Dermis blood vessel endothelial cell (primary cell): ENCODE measurements around the gene PLEKHN1. TPM values are rescaled to one million over a fixed set of nuclear protein-coding genes. Genes with fewer than 3 reads are reported as not detected.
"Not testable (repeated sequence)": the region's sequence is repeated elsewhere in the genome, so short reads cannot be mapped to it uniquely, and the experiment has no call there.

Experiments
- DNase-seq: peaks from one replicate; pipeline ENCODE4 v3.0.0; 2010
- total RNA-seq: library from RNA; depleted of rRNA; stranded (reverse); fragments of >200 nt; gene quantifications from 2 replicates; pipeline ENCODE4 v1.2.3, GENCODE V29; 2014

The PLEKHN1 gene
- total RNA-seq, 1 donor from 2014 or later, result 0.17 TPM

DNA sequence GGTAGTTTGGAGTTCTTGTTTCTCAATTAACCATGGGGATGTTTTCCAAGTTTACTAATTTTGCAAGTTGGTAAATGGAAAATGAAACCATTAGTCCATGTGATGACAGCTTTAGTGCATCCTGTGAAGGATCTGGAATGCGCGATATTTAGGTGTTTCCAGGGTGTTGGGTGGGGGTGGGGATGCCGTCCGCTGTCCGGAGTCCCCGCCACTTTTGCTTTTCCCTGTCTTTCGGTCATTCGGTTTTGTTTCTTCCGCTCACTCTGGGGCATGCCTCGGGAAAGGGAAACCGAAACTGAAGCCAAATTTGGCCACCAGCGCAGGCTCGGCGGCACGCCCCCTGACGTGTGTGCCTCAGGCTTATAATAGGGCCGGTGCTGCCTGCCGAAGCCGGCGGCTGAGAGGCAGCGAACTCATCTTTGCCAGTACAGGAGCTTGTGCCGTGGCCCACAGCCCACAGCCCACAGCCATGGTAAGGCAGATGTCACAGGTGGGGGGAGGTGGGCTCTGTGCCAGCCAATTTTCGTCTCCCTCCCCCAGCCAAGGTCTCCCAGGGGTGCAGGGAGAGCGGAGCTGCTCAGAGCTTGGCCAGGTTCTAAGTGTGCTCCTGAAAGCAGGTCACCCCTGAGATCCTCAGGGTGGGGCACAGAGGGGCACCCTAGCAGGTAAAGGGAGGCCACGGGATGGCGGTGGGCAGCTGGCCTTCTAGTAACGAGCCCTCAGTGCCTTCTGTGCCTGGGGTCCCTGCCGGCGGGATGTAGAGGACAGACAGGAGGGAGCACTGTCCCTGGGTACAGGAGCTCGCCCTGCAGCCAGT is 47.0 kb downstream of the PLEKHN1 start, which contains the start of gene ISG15:
Gene ISG15 (plus strand): TSS at position 393 of the 817 bp plus-strand sequence. CDS start 77 bp downstream, at position 470.
- peak; percentile 90 for DNase-seq

DNA sequence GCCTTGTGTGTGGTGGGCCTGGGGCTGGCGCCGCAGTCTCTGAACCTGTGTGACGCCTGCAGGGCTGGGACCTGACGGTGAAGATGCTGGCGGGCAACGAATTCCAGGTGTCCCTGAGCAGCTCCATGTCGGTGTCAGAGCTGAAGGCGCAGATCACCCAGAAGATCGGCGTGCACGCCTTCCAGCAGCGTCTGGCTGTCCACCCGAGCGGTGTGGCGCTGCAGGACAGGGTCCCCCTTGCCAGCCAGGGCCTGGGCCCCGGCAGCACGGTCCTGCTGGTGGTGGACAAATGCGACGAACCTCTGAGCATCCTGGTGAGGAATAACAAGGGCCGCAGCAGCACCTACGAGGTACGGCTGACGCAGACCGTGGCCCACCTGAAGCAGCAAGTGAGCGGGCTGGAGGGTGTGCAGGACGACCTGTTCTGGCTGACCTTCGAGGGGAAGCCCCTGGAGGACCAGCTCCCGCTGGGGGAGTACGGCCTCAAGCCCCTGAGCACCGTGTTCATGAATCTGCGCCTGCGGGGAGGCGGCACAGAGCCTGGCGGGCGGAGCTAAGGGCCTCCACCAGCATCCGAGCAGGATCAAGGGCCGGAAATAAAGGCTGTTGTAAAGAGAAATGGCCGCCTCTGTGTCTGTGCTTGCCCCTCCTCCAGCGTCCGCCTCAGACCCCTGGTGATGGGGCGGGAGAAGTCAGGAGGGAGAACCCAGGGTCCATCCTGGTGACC is 47.8 kb downstream of the PLEKHN1 start:
- DNase-seq, result peak; percentile 64

DNA sequence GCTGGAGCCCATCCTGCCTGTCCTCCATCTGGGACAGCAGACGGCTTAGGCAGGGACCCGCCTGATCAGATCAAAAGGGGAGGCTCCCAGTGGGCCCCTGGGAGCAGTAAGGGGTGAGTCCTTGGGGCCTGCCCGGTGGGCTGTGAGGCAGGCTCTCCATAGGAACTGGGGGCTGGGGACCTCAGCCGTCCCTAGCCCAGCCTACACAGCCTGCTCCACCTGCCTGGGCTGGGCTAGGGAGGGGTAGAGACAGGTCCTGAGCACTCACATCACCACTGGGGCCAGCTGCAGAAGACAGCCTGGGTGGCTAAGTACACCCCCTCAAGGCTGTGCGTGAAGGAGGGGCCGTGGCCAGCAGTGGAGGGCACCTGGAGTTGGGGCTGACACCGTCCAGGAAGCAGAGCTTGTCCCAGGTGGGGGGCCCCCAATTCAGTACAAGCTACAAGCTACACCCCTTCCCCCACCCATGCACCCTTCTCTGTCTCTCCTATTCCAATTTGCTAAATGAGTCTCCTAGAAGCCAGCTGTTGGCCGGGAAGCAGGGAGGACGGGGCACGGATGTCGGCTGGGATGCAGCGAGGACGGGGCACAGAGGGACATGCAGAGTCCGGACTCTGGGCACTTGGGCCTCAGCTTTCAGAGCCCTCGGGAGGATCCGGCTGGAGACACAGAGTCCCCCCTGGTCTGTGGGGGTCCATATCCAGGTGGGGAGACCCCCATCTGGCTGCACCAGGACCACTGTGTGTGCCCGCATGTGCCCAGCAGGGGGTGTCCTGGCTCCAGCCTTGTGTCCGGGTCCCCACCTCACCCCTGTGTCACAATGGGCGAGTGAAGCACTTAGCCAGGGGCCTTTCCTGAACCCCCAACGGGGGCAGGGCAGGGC is 48.8 kb downstream of the PLEKHN1 start:
- peak; percentile 61 for DNase-seq

DNA sequence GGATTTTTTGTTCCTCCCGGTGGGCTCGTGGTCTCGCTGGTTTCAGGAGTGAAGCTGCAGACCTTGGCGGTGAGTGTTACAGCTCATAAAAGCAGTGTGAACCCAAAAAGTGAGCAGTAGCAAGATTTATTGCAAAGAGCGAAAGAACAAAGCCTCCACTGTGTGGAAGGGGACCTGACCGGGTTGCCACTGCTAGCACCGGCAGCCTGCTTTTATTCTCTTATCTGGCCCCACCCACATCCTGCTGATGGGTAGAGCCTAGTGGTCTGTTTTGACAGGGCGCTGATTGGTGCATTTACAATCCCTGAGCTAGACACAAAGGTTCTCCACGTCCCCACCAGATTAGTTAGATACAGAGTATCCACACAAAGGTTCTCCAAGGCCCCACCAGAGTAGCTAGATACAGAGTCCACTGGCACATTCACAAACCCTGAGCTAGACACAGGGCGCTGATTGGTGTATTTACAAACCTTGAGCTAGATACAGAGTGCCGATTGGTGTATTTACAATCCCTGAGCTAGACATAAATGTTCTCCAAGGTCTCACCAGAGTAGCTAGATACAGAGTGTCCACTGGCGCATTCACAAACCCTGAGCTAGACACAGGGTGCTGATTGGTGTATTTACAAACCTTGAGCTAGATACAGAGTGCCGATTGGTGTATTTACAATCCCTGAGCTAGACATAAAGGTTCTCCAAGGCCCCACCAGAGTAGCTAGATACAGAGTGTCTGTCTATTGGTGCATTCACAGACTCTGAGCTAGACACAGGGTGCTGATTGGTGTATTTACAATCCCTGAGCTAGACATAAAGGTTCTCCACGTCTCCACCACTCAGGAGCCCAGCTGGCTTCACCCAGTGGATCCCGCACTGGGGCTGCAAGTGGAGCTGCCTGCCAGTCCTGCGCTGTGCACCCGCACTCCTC is 51.4 kb downstream of the PLEKHN1 start:
- DNase-seq, result not testable (repeated sequence)

DNA sequence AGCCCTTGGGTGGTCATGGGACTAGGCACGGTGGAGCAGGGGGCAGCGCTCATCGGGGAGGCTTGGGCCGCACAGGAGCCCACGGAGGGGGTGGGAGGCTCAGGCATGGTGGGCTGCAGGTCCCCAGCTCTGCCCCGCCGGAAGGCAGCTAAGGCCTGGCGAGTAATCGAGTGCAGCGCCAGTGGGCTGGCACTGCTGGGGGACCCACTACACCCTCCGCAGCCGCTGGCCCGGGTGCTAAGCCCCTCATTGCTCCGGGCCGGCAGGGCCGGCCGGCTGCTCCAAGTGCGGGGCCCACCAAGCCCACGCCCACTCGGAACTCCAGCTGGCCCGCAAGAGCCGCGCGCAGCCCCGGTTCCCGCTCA is 52.0 kb downstream of the PLEKHN1 start:
- DNase-seq, result not testable (repeated sequence)

DNA sequence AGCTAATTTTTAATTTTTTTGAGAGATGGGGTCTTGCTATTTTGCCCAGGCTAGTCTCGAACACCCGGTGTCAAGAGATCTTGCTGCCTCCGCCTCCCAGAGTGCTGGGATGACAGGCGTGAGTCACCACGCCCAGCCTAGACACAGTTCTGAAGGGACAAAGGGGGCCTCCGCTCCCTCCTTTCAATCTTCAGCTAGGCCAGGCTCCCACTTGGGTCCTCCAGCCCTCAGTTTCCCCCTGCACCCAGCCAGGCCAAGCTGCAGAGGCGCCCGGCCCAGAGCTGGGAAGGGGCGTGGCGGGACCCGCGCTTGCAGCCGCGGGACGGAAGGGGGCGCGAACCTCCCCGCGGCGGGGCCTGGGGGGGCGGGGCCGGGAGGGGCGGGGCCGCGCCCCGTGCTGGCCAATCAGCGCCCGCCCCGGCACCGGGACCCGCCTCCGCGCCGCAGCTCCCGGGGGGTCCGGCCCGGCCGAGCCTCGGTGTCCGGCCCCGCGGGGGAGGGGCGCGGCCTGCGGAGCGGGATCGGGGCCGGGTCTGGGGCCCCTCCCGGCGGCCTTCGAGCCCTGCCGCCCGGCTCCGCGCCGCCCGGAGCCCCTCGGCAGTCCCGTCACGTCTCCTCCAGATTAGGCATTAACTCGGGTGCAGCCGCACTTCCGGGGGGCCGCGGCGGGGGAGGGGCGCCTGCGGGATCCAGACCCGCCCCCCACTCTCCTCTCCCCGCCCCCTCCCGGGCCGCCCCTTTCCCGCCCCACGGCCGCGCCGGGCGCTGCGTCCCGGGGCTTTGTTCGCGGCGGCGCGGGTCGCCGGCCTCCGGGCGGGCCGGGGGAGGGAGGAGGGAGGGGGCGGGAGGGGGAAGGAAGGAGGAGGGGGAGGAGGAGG is 53.1 kb downstream of the PLEKHN1 start:
- DNase-seq, result peak; percentile 90

DNA sequence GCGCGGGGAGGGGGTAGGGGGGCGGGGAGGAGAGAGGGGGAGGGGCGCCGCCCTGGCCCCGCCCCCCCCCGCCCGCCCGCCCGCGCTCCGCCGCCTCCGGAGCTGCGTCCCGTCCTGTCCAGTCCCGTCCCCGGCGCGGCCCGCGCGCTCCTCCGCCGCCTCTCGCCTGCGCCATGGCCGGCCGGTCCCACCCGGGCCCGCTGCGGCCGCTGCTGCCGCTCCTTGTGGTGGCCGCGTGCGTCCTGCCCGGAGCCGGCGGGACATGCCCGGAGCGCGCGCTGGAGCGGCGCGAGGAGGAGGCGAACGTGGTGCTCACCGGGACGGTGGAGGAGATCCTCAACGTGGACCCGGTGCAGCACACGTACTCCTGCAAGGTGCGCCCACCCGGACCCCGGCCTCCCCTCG is 53.7 kb downstream of the PLEKHN1 start, which contains the start of gene AGRN:
Gene AGRN (plus strand): TSS at position 121 of the 405 bp plus-strand sequence. CDS start 53 bp downstream, at position 174.
- DNase-seq, result peak; percentile 44

DNA sequence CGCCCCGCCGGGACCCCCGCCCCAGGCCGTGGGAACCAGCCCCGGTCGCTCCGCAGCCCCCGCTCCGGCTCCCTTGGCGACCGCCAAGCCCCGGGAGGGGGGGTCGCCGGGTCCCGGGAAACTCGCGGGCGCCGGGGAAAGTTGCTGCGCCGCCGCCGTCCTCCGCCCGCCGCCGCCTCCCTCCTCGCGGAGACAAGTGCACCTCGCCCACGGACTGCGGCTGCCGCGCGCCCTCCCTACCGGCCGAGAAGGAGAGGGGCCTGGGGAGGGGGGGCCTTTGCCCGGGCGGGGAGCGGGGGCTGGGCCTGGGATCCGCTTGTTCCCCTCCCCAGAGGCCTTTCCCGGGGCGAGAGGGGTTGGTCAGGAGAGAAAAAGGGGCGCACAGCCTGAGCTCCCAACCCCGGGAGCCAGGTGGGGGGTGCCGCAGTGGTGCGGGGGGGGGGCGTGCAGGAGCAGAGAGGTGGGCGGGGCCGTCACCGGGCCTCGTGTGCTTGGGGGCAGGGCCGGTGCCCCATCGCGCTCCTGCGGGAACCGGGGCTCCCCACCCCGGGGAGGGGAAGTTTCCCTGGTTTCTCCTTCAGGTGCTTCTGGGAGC is 54.2 kb downstream of the PLEKHN1 start:
- DNase-seq, result peak; percentile 37

DNA sequence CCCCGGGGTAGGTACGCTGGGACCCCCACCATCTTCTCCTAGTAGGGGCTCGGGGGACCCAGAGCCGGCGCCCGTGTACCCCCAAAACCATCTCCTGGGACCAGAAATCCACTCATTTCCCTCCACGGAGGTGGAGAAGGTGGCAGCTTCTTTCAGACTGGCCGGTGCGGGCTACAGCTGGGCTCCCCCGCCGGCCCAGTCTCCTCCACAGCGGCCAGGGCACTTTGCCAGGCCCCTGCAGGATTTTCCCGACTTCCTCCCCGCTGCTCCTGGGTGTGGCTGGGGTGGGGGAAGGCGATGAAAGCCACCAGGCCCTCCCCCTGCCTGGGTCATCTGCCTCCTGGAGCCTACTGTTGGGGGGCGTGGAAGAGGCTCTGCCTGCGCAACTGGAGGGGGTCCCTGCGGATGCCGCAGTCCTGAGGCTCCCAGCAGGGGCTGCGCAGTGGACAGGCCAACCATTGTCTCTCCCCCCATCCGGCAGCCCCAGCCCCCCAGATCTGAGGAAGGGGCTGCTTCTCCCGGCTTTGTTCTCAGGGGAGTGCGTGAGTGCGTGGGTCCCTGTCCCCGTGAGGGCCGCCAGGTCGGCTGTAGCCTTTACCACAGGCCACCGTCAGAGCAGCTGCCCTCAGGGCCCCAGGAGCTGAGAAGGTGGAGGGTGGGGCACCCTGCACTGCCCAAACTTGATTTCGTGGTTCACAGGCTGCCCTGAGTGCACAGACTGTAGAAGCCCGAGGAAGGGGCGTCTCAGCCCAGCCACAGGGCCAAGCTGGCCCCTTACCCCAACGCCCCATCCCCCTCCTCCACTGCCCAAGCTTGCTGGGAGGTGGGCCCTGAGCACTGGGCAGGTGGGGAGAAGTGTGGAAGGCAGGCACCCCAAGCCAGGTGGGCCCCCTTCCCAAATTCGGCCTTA is 55.0 kb downstream of the PLEKHN1 start:
- DNase-seq, result peak; percentile 70

DNA sequence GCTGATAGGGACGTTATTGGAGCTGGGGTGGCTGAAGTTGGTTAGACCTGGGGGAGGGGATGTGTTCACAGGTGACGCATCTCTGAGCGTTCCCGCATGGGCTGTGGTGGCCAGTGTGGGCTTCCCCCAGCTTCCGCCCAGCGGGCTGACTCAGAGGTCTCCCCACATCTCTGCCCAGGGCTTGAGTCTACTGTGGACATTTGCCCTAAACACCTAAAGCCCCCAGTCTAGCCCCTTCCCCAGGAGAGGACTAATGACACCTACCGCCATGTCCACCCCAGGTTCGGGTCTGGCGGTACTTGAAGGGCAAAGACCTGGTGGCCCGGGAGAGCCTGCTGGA is 55.6 kb downstream of the PLEKHN1 start:
- peak; percentile 54 for DNase-seq

DNA sequence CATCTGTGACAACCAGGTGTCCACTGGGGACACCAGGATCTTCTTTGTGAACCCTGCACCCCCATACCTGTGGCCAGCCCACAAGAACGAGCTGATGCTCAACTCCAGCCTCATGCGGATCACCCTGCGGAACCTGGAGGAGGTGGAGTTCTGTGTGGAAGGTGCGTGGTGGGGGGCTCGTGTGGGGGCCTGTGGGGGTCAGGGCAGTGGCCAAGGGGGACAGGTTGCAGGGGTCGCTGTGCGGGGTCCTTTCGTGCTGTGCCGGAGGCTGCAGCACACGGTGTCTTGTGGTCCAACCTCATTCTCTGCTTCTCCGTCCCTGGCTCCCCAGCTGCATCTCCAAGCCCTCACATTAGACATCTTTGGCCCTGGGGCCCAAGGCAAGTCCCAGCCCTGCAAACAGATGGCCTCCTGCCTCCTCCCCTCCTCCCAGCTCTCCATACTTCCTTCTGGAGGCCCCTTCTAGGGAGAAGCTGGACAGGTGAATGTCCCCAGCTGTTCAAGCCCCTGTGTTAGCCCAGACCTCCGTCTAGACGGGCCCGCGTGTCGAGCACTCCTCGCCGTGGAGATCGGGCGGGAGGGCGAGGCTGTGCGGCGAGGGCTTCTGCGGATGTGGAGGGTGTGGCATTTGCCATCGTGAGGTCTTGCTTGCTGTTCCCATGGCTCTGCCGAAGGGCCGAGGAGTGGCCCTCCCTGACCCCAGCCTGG is 56.2 kb downstream of the PLEKHN1 start:
- DNase-seq, result no peak

DNA sequence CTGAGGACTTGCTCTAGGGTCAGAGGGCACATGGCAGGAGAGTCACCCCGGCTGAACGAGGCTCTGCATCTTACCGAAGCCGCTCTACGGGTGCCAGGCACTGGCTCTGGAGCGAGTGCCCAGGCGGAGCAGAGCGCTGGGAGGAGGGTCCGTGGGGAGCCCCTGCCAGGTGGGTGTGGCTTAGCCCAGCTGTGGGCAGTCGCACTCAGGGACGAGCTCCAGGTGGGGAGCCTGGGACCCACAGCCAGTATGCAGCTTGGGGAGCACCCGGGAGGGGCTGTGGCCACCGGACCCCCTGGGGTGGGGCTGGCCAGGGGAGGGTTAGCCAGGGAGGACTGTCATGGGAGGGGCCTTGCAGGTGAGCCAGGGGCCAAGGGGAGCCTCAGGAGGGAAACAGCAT is 57.4 kb downstream of the PLEKHN1 start:
- no peak for DNase-seq

DNA sequence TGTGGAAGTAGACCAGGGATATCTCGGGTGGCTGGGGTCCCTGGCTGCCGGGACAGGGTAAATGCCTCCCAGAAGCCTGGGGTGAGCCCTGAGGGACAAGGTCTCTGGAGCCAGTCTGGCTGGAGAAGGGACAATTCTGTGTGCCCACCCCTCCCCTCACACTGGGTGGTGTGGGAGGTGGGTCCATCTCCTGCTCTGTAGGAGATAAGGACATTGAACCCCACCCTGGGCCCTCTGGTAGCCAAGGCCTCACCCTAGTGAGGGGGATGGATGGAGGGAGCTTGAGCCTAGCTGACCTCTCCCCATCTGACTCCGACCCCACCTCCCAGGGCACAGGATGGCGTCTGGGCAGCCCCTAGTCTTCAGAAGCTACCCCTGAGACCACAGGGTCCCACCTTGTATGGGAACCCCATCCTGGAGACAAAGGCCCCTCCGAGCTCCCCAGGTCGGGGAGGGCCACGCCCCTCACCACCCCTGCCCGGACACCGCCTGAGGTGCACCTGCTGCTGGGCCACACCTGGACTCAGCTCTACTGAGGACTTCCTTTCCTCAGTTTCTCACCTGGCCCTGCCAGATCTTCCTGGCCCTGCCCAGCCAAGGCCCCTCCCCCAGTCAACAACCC is 58.0 kb downstream of the PLEKHN1 start:
- DNase-seq, result no peak

DNA sequence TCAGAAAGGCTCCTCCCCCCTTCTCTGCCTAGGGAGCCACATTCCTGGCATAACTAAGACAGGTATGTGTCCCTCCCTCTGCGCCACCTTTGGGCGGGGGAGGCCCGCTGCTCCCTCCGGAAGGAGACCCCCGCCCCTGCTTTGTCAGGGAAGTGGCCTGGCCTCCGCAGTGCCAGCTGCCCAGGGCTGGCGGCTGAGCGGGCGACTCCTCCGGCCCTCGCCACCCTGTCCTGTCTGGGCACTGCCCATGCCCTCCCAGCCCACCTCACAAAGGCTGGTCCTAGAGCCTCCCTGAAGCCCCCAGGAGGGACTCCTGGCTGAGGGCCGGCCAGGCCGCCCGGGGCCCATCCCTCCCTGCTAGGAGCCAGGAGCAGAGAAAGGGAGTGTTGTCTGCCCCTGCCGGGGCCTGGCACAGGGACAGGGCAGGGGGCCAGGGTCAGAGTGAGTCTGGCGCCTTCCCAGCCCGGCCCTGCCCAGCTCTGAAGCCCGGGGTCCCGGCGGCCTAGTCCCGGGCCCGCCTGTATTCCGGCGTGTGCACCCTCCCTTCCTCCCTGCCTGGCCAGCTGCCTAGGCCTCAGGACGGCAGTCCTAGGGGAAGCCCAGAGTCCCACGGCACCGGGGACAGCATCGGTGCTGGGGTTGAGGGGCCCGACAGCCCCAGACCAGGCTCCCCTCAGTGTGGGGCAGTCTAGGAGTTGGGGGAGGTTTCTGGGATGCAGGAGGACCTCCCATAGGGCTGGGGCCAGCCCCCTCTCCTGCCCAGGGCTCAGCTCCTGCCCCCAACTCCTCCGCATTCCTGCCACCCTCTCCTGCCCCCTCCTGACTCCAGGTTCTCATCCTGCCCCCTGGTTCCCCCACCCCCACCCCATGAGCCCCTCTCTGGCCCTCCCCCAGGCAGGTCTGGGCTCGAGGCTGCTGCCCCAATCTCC is 58.8 kb downstream of the PLEKHN1 start:
- peak; percentile 43 for DNase-seq
